ENCODE results near the gene RNF38.

DNA sequence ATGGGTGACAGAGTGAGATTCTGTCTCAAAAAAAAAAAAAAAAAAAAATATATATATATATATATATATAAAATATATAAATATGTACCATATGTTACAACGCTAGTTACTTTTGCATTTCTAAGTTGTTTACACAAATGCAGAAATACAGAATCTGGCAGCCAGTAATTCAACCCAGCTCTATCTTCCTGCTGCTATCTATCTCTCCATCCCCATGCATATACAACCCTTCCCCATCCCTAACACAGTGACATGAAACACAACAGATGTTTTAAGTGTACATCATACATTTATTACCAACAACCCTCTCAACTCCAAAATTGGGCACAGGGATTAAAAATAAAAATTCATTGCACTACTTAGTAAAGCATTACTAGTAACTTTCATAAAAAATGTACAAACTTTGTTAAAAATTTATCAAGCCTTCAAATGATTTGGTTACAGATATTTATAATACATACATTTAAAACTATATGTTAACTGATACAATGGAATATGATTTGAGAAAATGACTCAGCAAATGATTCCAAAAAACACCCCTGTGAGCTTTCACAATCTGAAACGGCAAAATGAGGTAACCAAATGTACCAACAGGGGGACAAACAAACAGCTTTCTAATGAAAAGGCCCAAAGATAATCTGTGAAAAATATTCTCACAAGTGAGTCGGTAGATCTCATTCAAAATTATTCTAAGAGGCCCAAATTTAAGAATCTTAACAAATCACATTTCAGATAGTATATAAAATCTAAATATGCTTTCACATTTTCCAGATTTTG, 63.8 kb downstream of the RNF38 start:
- TF ChIP-seq, protein P1, sequence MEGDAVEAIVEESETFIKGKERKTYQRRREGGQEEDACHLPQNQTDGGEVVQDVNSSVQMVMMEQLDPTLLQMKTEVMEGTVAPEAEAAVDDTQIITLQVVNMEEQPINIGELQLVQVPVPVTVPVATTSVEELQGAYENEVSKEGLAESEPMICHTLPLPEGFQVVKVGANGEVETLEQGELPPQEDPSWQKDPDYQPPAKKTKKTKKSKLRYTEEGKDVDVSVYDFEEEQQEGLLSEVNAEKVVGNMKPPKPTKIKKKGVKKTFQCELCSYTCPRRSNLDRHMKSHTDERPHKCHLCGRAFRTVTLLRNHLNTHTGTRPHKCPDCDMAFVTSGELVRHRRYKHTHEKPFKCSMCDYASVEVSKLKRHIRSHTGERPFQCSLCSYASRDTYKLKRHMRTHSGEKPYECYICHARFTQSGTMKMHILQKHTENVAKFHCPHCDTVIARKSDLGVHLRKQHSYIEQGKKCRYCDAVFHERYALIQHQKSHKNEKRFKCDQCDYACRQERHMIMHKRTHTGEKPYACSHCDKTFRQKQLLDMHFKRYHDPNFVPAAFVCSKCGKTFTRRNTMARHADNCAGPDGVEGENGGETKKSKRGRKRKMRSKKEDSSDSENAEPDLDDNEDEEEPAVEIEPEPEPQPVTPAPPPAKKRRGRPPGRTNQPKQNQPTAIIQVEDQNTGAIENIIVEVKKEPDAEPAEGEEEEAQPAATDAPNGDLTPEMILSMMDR (IDR thresholded peaks at IDR 0.05) = no peak
- TF ChIP-seq POLR2A (IDR thresholded peaks at IDR 0.05) = no peak

All from vagina (tissue), 2 donors.